Measurements from ENCODE around the gene GCNT2. TPM values are rescaled to one million over a fixed set of nuclear protein-coding genes. Genes with fewer than 3 reads are reported as not detected.

The GCNT2 gene
- total and polyA plus RNA-seq, 2 of the 8 experiments (the other 6 are each of a cell fraction or from before 2014, with no cell fraction given), result 19.3 to 52.5 TPM

DNA sequence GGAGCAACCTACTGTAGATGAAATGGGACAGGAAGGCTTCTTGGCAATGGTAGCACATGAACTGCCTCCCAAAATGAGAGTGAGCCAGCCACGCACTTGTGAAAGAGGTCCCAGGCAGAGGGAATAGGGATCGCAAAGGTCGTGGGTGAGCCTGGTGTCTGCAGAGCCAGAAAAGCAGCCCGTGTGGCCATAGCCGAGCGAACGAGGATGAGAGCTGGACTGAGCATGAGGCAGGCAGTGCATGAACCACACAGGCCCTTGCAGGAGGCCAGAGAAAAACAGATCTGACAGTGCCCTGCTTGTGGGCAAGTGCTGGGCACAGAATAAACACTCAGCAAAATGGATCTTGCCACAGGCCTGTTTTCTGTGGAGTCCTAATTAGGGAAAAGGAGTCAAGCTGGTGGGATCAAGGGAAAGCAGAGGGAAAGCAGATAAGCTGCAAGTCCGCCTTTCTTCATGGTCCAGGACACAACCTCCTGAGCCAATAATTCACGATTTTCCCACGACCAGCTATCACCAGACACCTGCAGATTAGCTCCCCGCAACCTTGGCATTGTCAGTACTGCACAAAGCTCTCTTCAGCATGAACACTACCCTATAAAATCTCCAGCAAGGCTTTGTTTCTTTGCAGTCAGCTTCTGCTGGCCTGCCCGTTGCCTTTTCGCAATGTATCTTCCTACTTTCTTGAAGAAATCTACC lies 44.0 kb downstream of the GCNT2 start:
- no peak overlapping the region; a peak in 1 of 8 replicates for H3K4me3 ChIP-seq (ENCODE audit: extremely low read depth in 1 of 4, insufficient read depth in 2 of 4, low read depth in 3 of 4, low read length in 4 of 4)
- no peak for DNase-seq (ENCODE audit: low read depth in 1 of 2, low spot score in 2 of 2)
- H3K4me2 ChIP-seq (ENCODE audit: insufficient read depth in 1 of 2, low read depth in 2 of 2, low read length in 2 of 2), result peak overlapping the region in 1 of 2 experiments; percentile 44; a peak in 1 of 4 replicates
- no peak overlapping the region for H3K14ac ChIP-seq (ENCODE audit: insufficient read length)
- H3K9me3 ChIP-seq (ENCODE audit: insufficient read depth in 2 of 2, low read depth in 1 of 2, low read length in 1 of 2), result no peaks in the 10 kb centered on the region
- no peak for FAIRE-seq
- H2BK5ac ChIP-seq (ENCODE audit: low read depth, low read length), result no peak overlapping the region
- no peak overlapping the region for H3K56ac ChIP-seq (replicated peaks; ENCODE audit: insufficient read length, low read depth, low read length)
- H4K20me1 ChIP-seq (replicated peaks in 1 of 2; ENCODE audit: control insufficient read depth in 1 of 2, insufficient read depth in 2 of 2, low read length in 2 of 2), result peaks cover 18 to 25% of the 10 kb centered on the region in 2 experiments
- H3K36me3 ChIP-seq (ENCODE audit: control insufficient read depth in 2 of 4, insufficient read depth in 4 of 4, low read length in 3 of 4), result peaks cover 0 to 40% (median 4%) of the 10 kb centered on the region in 4 experiments; a peak in 5 of 8 replicates
- H3K18ac ChIP-seq (ENCODE audit: extremely low read depth, low read length), result no peak overlapping the region
- no peak overlapping the region for H4K5ac ChIP-seq (ENCODE audit: insufficient read length, low read depth, low read length)
- no peak overlapping the region for H2AK5ac ChIP-seq (ENCODE audit: low read depth, low read length)
- TF ChIP-seq POLR2AphosphoS5 (IDR thresholded peaks at IDR 0.05; ENCODE audit: low read depth, low read length), result peak; percentile 40; the same call in 1 of the 2 replicates
- no peak for TF ChIP-seq KDM5A (IDR thresholded peaks at IDR 0.05; ENCODE audit: low read length)
- TF ChIP-seq POLR2A (IDR thresholded peaks at IDR 0.05; ENCODE audit: control extremely low read depth in 1 of 2, low read depth in 2 of 2, low read length in 2 of 2), result peak in 1 of 2 experiments; percentile 48; a peak in 1 of 3 replicates
- H3K23ac ChIP-seq (ENCODE audit: insufficient read length), result no peak overlapping the region
- H3K27ac ChIP-seq (ENCODE audit: low read depth, low read length), result no peak overlapping the region
- H3K4ac ChIP-seq (replicated peaks; ENCODE audit: insufficient read length, low read depth, low read length), result no peak overlapping the region
- no peak overlapping the region for H2BK20ac ChIP-seq (ENCODE audit: low read length)
- H3K23me2 ChIP-seq (ENCODE audit: low read depth, low read length), result no peaks in the 10 kb centered on the region; the same call in 1 of the 2 replicates
- H3K79me2 ChIP-seq (ENCODE audit: control insufficient read depth in 1 of 2, insufficient read depth in 2 of 2, low read length in 2 of 2), result peaks cover 50 to 99% of the 10 kb centered on the region in 2 experiments
- H3K27me3 ChIP-seq (replicated peaks in 1 of 4; ENCODE audit: control insufficient read depth in 3 of 4, extremely low read depth in 1 of 4, insufficient read depth in 3 of 4, low read length in 3 of 4), result no peaks in the 10 kb centered on the region
- no peak overlapping the region for H2BK120ac ChIP-seq (replicated peaks; ENCODE audit: low read depth, low read length)
- H3K79me1 ChIP-seq (ENCODE audit: low read depth, low read length), result peaks cover 19% of the 10 kb centered on the region
- H4K91ac ChIP-seq (replicated peaks; ENCODE audit: insufficient read length, low read length), result no peak overlapping the region
- no peak overlapping the region for H4K8ac ChIP-seq (ENCODE audit: extremely low read depth, insufficient read depth, low read length)
- ChIA-PET POLR2A (ENCODE audit: partially characterized antibody) (interaction anchor here (0.6 to 17.1 kb wide), 5 partner anchors 8 to 1789 kb away, joined by 3 to 154 read pairs (median 5); no protein-coding TSS in a partner anchor), CTCF (ENCODE audit: partially characterized antibody) (interaction anchor here (0.6 to 1.8 kb wide), 5 partner anchors 18 to 392 kb away, joined by 3 to 5 read pairs (median 3); no protein-coding TSS in a partner anchor)
- no peak overlapping the region for H2AFZ ChIP-seq (ENCODE audit: low read length)
- no peak overlapping the region for H2BK12ac ChIP-seq (ENCODE audit: low read depth, low read length)
- H2BK15ac ChIP-seq (ENCODE audit: low read length), result no peak overlapping the region
- WGBS, 2 experiments (ENCODE audit: extremely low coverage in 1 of 2, insufficient coverage in 1 of 2, insufficient read length in 1 of 2, insufficient replicate concordance in 2 of 2, low coverage in 1 of 2, low lambda C conversion rate in 2 of 2, missing lambda C conversion rate in 1 of 2), result 95% methylated on average over 13 of the region's 13 CpGs; no CpG with 5 or more reads in 1 of the 2 experiments
- H3K9ac ChIP-seq (replicated peaks in 1 of 4; ENCODE audit: extremely low read depth in 1 of 4, low read depth in 3 of 4, low read length in 3 of 4), result no peak overlapping the region
- peaks cover 0 to 12% (median 5%) of the 10 kb centered on the region in 4 experiments; a peak in 6 of 7 replicates for H3K4me1 ChIP-seq (replicated peaks in 1 of 4; ENCODE audit: control insufficient read depth in 3 of 4, insufficient read depth in 4 of 4, low read length in 3 of 4)
